ENCODE results near the gene CAMKMT. TPM values are rescaled to one million over a fixed set of nuclear protein-coding genes. Genes with fewer than 3 reads are reported as not detected.

The CAMKMT gene
- total RNA-seq, 1 donor from 2014 or later, result 12.5 TPM

GRCh38 chr2:44819061-44819460, 457.3 kb downstream of the CAMKMT start:
- intact Hi-C loops (cut with micrococcal nuclease), result no loop called here

GRCh38 chr2:44821500-44821899, 459.8 kb downstream of the CAMKMT start:
- intact Hi-C loops (cut with micrococcal nuclease), result no loop called here

- intact Hi-C loops (cut with micrococcal nuclease), result no loop called here
Observed at GRCh38 chr2:44822174-44822573, 460.4 kb downstream of the CAMKMT start.

Other genes starting within 250 kb of the CAMKMT start
- 46.5 and 48.1 TPM in 2 replicates for gene PPM1B, start 193.1 kb upstream of the CAMKMT start, total RNA-seq
- gene SLC3A1, start 86.5 kb upstream of the CAMKMT start, total RNA-seq, result 0.32 and 0.66 TPM in 2 replicates
- gene PREPL, start 453 bp upstream of the CAMKMT start, total RNA-seq, result 23.8 and 24.9 TPM in 2 replicates

All from T-helper 2 cell treated with Interferon-gamma antibody and Interleukin-4, amounts not matched to agents 100 ng/mL and 5 ng/mL, for 36 hours (primary cell).